GM12875 (cell line): ENCODE data around the gene ASMTL.

Source experiments
- H3K4me3 ChIP-seq: one replicate; pipeline ENCODE4 v1.5.1; 2011; ENCODE audit warnings: low read depth, low read length, control low read depth
- TF ChIP-seq, protein P1 (sequence below): IDR thresholded peaks from 2 replicates; pipeline ENCODE4 v1.5.1; 2011; ENCODE audit warnings: low read depth, mild to moderate bottlenecking, control low read depth, inconsistent platforms, low read length, moderate library complexity, borderline replicate concordance; ENCODE audit not compliant: insufficient read depth

ASMTL gene

GRCh38 chrX:1401611-1402430 is 50.9 kb downstream of the ASMTL start:
- TF ChIP-seq, protein P1, sequence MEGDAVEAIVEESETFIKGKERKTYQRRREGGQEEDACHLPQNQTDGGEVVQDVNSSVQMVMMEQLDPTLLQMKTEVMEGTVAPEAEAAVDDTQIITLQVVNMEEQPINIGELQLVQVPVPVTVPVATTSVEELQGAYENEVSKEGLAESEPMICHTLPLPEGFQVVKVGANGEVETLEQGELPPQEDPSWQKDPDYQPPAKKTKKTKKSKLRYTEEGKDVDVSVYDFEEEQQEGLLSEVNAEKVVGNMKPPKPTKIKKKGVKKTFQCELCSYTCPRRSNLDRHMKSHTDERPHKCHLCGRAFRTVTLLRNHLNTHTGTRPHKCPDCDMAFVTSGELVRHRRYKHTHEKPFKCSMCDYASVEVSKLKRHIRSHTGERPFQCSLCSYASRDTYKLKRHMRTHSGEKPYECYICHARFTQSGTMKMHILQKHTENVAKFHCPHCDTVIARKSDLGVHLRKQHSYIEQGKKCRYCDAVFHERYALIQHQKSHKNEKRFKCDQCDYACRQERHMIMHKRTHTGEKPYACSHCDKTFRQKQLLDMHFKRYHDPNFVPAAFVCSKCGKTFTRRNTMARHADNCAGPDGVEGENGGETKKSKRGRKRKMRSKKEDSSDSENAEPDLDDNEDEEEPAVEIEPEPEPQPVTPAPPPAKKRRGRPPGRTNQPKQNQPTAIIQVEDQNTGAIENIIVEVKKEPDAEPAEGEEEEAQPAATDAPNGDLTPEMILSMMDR, result no peak

GRCh38 chrX:1400742-1401471 is 51.8 kb downstream of the ASMTL start:
- no peak overlapping the region for H3K4me3 ChIP-seq
- TF ChIP-seq, protein P1, result no peak

More at GRCh38 chrX:1401611-1402430, 50.9 kb downstream of the ASMTL start:
- no peak overlapping the region for H3K4me3 ChIP-seq

- no peak overlapping the region for H3K4me3 ChIP-seq
- TF ChIP-seq, protein P1, result no peak
Observed at GRCh38 chrX:1400049-1400448, 52.7 kb downstream of the ASMTL start.

GRCh38 chrX:1398431-1399340 is 54.0 kb downstream of the ASMTL start:
- no peak overlapping the region for H3K4me3 ChIP-seq
- TF ChIP-seq, protein P1, result no peak

GRCh38 chrX:1397441-1398270 is 55.1 kb downstream of the ASMTL start:
- H3K4me3 ChIP-seq, result no peak overlapping the region
- TF ChIP-seq, protein P1, result no peak

GRCh38 chrX:1397001-1397400 is 55.7 kb downstream of the ASMTL start:
- TF ChIP-seq, protein P1, result no peak
- H3K4me3 ChIP-seq, result no peak overlapping the region
